GM12872 (cell line): Measurements from ENCODE around the gene FXYD7.

Experiments
- CTCF ChIP-seq: IDR thresholded peaks from 3 replicates; pipeline ENCODE4 v1.5.1; 2011; ENCODE audit warnings: low read depth, mild to moderate bottlenecking, low read length, moderate library complexity; ENCODE audit not compliant: insufficient read depth

FXYD7 gene

GRCh38 chr19:35162471-35163326, 19.6 kb downstream of the FXYD7 start:
- TF ChIP-seq CTCF = no peak

- no peak for TF ChIP-seq CTCF
Measured at GRCh38 chr19:35164418-35164817, 21.4 kb downstream of the FXYD7 start.

DNA sequence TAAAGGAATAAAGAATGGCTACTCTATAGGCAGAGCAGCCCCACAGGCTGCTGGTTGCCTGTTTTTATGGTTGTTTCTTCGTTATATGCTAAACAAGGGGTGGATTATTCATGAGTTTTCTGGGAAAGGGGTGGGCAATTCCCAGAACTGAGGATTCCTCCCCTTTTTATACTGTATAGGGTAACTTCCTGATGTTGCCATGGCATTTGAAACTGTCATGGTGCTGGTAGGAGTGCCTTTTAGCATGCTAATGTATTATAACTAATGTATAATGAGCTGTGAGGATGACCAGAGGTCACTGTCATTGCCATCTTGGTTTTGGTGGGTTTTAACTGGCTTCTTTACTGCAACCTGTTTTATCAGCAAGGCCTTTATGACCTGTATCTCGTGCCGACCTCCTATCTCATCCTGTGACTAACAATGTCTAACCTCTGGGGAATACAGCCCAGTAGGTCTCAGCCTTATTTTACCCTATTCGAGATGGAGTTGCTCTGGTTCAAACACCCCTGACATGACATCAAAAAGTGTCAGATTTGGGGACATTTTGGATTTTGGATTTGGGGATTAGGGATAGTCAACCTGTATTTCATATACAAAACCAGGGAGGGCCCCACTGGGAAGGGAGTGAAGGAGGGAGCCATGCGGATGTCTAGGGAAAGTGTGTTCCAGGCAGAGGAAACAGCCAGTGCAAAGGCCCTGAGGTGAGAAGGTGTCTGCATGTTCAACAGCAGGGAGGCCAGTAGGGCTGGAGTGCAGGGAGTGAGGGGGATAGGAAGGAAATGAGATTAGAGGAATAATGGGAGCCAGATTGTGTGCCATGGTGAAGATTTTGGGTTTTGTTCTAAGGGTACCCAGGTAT, 22.4 kb downstream of the FXYD7 start:
- no peak for TF ChIP-seq CTCF

DNA sequence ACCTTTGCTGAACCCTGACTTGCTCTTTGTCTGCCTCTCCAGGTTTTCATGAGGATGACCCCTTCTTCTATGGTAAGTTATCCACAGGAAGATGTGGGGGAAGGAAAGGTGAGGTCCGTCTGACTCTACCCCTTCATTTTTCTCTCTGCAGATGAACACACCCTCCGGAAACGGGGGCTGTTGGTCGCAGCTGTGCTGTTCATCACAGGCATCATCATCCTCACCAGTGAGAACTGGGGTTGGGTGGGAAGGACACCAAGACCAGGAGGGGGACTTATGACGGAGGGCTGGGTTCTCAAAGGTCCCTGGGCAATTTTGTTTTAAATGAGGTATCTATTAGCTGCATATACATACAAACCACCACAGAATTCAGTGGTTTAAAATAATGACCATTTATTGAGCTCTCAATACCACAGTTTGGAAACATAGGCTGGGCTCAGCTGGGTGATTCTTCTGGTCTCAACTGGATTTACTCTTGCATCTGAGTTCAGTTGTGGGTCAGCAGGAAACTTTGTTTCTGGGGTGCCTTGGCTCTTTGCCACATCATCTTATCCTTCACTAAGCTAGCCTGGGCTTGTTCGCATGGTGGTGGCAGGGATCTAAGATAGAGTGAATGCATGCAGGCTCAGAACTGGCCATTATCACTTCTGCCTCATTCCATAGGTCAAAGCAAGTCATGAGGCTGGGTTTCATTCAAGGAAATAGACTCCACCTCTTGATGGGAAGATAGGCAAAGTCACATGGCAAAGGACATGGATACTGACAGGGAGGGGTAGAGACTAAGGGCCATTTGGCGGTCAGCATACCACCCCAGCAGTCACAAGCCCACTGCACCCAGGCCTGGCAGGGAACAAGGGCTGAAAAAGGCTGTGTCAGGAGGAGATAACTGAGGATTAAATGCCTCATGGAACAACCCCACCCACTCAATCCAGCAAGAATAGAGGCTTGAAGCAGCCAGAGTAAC, 23.3 kb downstream of the FXYD7 start:
- TF ChIP-seq CTCF = no peak

GRCh38 chr19:35167251-35168119, 24.4 kb downstream of the FXYD7 start:
- no peak for TF ChIP-seq CTCF

GRCh38 chr19:35168196-35168595, 25.1 kb downstream of the FXYD7 start:
- TF ChIP-seq CTCF = no peak
